ENCODE results near the gene USP22. TPM values are rescaled to one million over a fixed set of nuclear protein-coding genes. Genes with fewer than 3 reads are reported as not detected.

The USP22 gene
- total RNA-seq, 3 donors from 2014 or later (not counting 1 experiment from before 2014, with no cell fraction given): 121 to 155 (median 140) TPM

DNA sequence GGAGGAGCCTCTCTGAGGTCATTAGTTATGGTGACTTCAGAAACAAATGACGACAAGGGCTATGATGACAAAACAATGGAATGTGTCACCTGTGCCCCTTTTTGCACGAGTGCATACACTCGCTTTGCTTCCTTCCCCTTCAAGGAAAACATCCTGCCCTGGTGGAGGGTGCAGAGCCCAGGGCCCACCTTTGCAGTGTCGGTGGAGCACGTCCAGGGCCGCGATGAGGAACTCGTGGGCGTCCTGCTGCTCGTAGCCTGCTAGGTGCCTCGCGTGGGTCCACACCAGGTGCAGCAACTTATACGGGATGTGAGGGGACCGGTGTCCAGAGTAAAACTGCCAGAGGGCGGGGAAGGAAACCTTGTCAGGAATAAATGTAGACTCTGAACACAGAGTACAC, 27.2 kb downstream of the USP22 start:
- Histone ChIP-seq H3K27me3 (ENCODE audit: control insufficient read depth, insufficient read depth, low read length) (no peaks in the 10 kb centered on the region), H3K36me3 (ENCODE audit: control insufficient read depth, insufficient read depth, low read length) (peaks cover 94% of the 10 kb centered on the region), H3K4me1 (ENCODE audit: control insufficient read depth, insufficient read depth, low read length) (peaks cover 5% of the 10 kb centered on the region), H3K9me3 (ENCODE audit: control insufficient read depth, insufficient read depth, low read length) (no peaks in the 10 kb centered on the region), H3K4me3 (ENCODE audit: low read length) (no peak overlapping the region), H3K27ac (ENCODE audit: low read length) (no peak overlapping the region)
- WGBS (ENCODE audit: insufficient coverage): 85% methylated on average over 15 of the region's 15 CpGs
- H3K27ac Mint-ChIP-seq: no peak overlapping the region
- DNase-seq (no peak), ATAC-seq (no peak)
- peaks cover 18 to 22% of the 10 kb centered on the region in 2 donors for H3K4me1 Mint-ChIP-seq
- no peaks in the 10 kb centered on the region for H3K9me3 Mint-ChIP-seq
- H3K4me3 Mint-ChIP-seq: no peak overlapping the region
- peaks cover 16% of the 10 kb centered on the region for H3K36me3 Mint-ChIP-seq
- no peaks in the 10 kb centered on the region for H3K27me3 Mint-ChIP-seq (ENCODE audit: low read depth in 2 of 2)
- TF ChIP-seq, protein P1, sequence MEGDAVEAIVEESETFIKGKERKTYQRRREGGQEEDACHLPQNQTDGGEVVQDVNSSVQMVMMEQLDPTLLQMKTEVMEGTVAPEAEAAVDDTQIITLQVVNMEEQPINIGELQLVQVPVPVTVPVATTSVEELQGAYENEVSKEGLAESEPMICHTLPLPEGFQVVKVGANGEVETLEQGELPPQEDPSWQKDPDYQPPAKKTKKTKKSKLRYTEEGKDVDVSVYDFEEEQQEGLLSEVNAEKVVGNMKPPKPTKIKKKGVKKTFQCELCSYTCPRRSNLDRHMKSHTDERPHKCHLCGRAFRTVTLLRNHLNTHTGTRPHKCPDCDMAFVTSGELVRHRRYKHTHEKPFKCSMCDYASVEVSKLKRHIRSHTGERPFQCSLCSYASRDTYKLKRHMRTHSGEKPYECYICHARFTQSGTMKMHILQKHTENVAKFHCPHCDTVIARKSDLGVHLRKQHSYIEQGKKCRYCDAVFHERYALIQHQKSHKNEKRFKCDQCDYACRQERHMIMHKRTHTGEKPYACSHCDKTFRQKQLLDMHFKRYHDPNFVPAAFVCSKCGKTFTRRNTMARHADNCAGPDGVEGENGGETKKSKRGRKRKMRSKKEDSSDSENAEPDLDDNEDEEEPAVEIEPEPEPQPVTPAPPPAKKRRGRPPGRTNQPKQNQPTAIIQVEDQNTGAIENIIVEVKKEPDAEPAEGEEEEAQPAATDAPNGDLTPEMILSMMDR (IDR thresholded peaks at IDR 0.05): no peak
- intact Hi-C loops (cut with micrococcal nuclease): no loop called here

DNA sequence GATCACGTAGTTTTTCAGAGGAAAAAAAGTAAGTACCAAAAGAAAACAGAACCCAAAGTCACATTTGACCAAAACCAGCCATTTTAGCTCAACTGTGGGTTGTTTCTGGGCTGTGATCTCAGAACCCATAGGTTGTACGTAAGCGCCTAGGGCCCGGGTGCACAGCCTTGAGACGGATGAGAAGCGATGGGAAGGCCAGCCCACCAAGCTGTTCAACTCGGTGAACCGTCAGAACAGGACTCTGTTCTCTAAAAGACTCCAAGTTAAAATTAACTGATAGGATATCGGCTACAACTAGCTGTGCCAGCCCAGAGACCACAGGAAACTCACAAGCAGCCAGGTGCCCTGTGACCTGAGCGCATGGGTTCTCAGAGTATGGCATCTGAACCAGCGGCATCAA, 28.3 kb downstream of the USP22 start:
- no peaks in the 10 kb centered on the region for H3K4me1 ChIP-seq (ENCODE audit: control insufficient read depth, insufficient read depth, low read length)
- 95% methylated on average over 11 of the region's 11 CpGs for WGBS (ENCODE audit: insufficient coverage)
- no peak for ATAC-seq
- Mint-ChIP-seq H3K27ac (peak overlapping the region in 1 of 2 donors; percentile 31), H3K4me1 (peaks cover 15% of the 10 kb centered on the region in 2 donors), H3K27me3 (ENCODE audit: low read depth in 2 of 2) (no peaks in the 10 kb centered on the region), H3K9me3 (no peaks in the 10 kb centered on the region), H3K4me3 (no peak overlapping the region), H3K36me3 (peaks cover 16% of the 10 kb centered on the region)
- DNase-seq: no peak
- no peak overlapping the region for H3K4me3 ChIP-seq (ENCODE audit: low read length)
- H3K36me3 ChIP-seq (ENCODE audit: control insufficient read depth, insufficient read depth, low read length): peaks cover 90% of the 10 kb centered on the region
- no peak overlapping the region for H3K27ac ChIP-seq (ENCODE audit: low read length)
- TF ChIP-seq, protein P1 (IDR thresholded peaks at IDR 0.05): no peak
- intact Hi-C loops (cut with micrococcal nuclease): no loop called here
- H3K27me3 ChIP-seq (ENCODE audit: control insufficient read depth, insufficient read depth, low read length): no peaks in the 10 kb centered on the region
- no peaks in the 10 kb centered on the region for H3K9me3 ChIP-seq (ENCODE audit: control insufficient read depth, insufficient read depth, low read length)

DNA sequence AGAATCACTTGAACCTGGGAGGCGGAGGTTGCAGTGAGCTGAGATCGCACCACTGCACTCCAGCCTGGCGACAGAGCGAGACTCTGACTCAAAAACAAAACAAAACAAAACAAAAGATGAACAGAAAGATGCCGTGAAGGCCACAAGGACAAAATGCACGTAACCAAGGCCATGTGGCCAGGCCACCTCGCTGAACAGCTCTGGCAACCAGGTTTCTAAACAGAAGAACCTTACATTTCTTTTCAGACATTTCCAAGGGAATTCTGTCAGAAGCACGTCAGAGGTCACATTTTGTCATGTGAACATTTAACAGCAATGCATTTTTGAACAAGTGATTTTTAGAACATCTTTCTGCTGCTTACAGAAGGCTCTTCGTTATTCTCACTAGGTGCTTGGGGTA, 28.8 kb downstream of the USP22 start:
- no peak overlapping the region for H3K27ac ChIP-seq (ENCODE audit: low read length)
- no peaks in the 10 kb centered on the region for H3K27me3 Mint-ChIP-seq (ENCODE audit: low read depth in 2 of 2)

More for the DNA sequence above, 28.8 kb downstream of the USP22 start:
- DNase-seq (no peak), ATAC-seq (no peak)
- intact Hi-C loops (cut with micrococcal nuclease): no loop called here
- Histone ChIP-seq H3K36me3 (ENCODE audit: control insufficient read depth, insufficient read depth, low read length) (peaks cover 90% of the 10 kb centered on the region), H3K9me3 (ENCODE audit: control insufficient read depth, insufficient read depth, low read length) (no peaks in the 10 kb centered on the region), H3K4me1 (ENCODE audit: control insufficient read depth, insufficient read depth, low read length) (no peaks in the 10 kb centered on the region), H3K4me3 (ENCODE audit: low read length) (no peak overlapping the region), H3K27me3 (ENCODE audit: control insufficient read depth, insufficient read depth, low read length) (no peaks in the 10 kb centered on the region)
- H3K4me1 Mint-ChIP-seq: peaks cover 15% of the 10 kb centered on the region in 2 donors
- TF ChIP-seq, protein P1 (IDR thresholded peaks at IDR 0.05): no peak
- H3K4me3 Mint-ChIP-seq: no peak overlapping the region
- H3K36me3 Mint-ChIP-seq: peaks cover 16% of the 10 kb centered on the region
- H3K9me3 Mint-ChIP-seq: no peaks in the 10 kb centered on the region
- H3K27ac Mint-ChIP-seq: peak overlapping the region in 1 of 2 donors; percentile 31
- WGBS (ENCODE audit: insufficient coverage): 90% methylated on average over 9 of the region's 9 CpGs

All from natural killer cell (primary cell).